HG03439 (cell line): Measurements from ENCODE around the gene TMEM256.
"Not testable (repeated sequence)": the region's sequence is repeated elsewhere in the genome, so short reads cannot be mapped to it uniquely, and the experiment has no call there.

ENCODE experiments used
- ATAC-seq: cut with Tn5 transposase; IDR thresholded peaks from one replicate; pipeline ENCODE4 v1.9.1; 2021; ENCODE audit warnings: mild to moderate bottlenecking, moderate library complexity; ENCODE audit not compliant: unreplicated experiment

The TMEM256 gene

GRCh38 chr17:7384489-7385081 is 19.3 kb downstream of the TMEM256 start:
- ATAC-seq, result no peak

DNA sequence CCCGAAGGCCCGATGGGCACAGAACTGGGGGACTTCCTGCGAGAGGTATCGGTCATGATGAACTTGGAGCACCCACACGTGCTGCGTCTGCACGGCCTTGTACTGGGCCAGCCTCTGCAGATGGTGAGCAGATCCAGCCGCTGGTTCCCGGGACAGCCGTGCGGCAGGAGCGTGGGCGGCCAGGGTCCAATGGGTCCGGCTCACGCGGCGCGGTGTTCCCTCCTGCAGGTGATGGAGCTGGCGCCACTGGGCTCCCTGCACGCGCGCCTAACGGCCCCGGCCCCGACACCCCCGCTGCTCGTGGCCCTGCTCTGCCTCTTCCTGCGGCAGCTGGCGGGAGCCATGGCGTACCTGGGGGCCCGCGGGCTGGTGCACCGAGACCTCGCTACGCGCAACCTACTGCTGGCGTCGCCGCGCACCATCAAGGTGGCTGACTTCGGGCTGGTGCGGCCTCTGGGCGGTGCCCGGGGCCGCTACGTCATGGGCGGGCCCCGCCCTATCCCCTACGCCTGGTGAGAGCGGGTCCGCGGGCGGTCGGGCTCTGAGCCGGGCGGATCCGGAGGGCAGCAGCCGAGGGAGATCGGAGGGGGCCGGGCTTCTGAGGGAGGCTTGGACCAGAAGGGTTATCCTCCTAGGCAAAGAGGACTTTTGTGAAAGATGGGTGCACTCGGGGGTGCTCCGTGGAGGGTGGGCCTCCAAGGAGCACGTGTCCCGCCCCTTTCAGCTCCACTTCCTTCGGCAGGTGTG is 20.0 kb downstream of the TMEM256 start:
- no peak for ATAC-seq

DNA sequence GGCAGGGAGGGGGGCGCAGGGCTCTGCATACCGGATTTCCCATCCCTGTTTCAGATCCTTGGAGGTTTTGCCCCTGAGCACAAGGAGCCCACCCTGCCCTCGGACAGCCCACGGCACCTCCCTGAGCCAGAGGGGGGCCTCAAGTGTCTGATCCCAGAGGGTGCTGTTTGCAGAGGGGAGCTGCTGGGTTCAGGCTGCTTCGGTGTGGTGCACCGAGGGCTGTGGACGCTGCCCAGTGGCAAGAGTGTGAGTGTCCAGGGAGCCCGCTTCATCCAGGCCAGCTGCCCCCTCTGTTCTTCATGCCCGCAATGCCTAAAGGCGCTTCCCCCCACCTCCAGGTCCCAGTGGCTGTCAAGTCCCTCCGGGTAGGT is 20.5 kb downstream of the TMEM256 start:
- no peak for ATAC-seq

- ATAC-seq, result no peak
Observed at GRCh38 chr17:7382901-7383300, 21.0 kb downstream of the TMEM256 start.

DNA sequence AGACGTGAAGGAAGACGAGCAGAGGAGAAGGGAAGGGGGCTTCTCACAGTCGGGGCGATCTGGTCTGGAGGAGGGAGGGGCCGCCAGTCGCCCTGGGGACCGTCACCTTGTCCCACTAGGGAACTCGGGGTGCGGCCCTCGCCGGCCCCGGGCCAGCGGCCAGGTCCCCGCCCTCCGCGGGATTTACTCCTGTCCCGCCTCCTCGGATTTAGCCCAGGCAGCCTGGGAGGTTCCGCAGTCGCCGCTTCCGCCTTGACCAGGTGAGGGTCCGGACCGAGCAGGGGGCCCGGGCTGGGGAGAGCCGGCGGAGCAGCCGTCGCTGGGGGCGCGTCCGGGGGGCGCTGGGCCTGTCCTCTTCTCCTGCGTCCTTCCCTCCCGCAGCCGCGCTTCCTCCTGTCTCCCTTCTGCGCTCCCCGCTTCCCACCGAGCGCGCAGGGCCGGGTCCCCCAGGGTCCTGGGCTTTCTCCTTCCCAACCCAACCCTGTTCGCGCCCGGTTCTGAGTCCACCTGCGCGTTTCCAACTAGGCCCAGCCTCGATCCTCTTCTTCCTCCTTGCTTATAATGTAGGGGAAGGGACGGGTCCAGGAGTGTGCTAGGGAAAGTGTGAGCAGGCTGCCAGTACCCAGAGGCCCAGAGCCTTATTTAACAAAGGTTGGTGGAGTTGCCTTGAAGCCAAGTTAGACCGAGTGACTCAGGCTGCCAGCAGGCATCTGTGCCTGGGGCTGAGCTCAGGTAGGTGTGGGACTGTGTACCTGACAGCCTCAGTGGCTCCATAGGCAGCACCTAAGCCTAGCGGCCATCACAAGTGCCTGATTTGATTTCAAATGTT is 22.8 kb downstream of the TMEM256 start, which contains the start of gene TNK1:
Gene TNK1, plus strand, starts transcription at position 235 of the 829 bp plus-strand sequence. CDS start 1,838 bp downstream, outside the sequence.
- no peak for ATAC-seq

DNA sequence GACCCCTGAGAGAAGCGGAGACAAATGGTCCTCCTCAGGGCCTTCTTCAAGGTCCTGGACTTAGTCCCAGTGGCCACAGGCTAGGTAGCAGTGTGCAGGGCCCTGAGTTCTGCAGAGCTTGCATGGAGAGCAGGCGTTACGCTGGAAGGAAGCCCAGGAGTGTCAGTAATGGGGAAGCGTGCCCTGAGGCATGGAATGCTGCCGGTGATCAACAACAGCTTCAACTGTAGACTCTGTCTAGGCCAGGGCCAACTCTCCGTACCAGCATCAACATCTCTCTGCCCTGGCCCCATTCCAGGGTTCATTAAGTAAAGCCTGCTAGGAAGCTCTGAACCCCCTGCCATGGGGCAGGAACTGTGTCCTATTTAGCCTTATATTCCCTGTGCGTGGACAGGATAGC is 23.6 kb downstream of the TMEM256 start:
- ATAC-seq, result no peak

DNA sequence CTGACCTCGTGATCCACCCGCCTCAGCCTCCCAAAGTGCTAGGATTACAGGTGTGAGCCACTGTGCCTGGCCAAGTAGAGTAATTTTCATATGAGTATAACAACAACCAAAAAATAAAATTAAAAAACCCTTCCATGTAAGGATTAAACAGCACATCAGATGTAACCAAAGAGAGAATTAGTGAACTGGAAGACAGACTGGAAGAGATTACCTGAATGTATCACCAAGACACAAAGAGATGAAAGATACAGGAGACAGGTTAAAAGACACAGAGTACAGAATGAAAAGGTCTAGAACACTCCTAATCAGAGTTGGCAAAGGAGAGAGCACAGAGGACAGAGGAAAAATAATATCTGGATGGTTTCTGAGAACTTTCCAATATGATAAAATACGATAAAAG is 24.8 kb downstream of the TMEM256 start:
- no peak for ATAC-seq

- no peak for ATAC-seq
Observed at GRCh38 chr17:7374353-7374752, 29.5 kb downstream of the TMEM256 start.

- no peak for ATAC-seq
Observed at GRCh38 chr17:7370853-7371252, 33.0 kb downstream of the TMEM256 start.

DNA sequence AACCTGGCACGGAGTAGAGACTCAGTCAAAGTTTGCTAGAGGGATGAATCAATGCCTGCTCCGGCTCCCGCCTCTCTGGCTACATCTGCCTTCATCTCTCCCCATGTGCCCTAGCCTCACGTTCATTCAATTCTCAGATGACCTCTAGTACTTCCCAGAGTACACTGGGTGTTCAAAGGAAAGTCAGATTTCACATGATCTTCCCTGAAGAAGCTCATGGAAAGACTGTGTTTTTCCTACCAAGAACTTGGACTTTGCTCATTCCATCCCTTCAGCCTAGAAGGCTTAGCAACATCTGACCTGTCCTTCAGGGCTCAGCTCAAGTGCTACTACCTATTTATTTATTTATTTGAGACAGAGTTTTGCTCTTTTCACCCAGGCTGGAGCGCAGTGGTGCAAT is 34.1 kb downstream of the TMEM256 start:
- no peak for ATAC-seq

DNA sequence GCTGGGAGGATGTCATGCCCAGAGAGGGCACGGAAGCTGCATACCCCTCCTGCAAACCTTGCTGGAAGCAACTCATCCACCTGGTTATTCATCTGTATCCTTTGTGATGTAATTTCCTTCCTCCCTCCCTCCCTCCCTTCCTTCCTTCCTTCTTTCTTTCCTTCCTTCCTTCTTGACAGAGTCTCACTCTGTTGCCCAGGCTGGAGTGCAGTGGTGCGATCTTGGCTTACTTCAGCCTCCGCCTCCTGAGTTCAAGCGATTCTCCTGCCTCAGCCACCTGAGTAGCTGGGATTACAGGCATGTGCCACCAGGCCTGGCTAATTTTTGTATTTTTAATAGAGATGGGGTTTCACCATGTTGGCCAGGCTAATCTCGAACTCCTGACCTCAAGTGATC is 35.3 kb downstream of the TMEM256 start:
- not testable (repeated sequence) for ATAC-seq

DNA sequence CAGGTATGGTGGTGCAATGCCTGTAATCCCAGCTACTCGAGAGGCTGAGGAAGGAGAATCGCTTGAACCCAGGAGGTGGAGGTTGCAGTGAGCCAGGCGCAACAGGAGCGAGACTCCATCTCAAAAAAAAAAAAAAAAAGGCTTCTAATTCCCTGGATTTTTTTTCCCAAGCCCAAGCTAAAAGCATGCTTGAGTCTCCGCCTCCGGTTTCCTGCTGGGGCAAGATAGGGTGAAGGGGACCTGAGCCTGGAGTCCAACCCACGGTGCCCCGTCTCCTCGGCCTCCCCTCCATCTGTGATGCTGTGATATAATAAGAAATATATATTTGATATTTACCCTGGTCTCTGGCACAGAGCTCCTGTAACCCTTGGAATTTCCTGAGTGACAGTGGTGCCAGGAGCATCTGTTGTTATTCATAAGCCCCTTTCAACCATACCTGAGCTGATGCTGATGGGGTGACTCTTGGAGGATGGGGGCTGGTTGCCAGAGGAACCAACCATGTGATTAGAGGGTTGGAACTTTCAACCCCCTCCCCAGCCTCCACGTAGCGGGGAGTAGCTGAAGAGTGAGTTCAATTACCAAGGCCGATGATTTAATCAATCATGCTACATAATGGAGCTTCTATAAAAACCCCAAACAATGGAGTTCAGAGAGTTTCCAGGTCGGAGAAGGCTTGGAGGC is 35.8 kb downstream of the TMEM256 start:
- no peak for ATAC-seq

DNA sequence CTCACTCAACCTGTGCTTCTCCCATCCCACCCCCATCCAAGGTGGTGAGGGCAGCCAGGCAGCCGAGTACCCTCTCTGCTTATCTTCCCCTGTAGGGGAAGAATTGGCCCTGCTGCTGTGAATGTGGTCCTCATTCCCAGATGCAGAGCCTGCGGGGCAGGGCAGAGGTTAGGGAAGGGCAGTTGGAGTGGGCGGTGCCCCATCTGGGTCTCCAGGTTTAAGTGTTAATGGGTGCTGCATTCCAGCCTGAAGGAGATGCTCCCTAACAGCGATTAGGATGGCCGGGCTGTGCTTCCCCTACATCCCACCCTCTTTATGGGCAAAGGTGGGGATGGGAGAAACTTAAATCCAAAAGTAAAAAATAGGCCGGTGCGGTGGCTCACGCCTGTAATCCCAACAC is 36.8 kb downstream of the TMEM256 start:
- ATAC-seq, result no peak

- ATAC-seq, result not testable (repeated sequence)
Observed at GRCh38 chr17:7365963-7366362, 37.9 kb downstream of the TMEM256 start.

DNA sequence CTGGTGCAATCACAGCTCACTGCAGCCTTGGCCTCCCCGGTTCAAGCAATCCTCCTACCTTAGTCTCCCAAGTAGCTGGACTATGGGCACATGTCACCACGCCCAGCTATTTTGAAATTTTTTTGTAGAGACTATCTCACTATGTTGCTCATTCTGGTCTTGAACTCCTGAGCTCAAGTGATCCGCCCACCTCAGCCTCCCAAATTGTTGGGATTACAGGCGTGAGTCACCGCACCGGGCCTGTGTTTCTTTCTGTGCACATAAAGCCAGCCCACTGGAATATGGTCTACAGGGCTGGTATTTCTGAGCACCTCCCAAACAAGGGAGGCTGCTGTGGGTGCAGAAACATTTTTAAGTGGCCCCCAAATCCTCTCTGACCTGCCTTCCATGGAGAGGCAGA is 40.6 kb downstream of the TMEM256 start:
- ATAC-seq, result no peak

DNA sequence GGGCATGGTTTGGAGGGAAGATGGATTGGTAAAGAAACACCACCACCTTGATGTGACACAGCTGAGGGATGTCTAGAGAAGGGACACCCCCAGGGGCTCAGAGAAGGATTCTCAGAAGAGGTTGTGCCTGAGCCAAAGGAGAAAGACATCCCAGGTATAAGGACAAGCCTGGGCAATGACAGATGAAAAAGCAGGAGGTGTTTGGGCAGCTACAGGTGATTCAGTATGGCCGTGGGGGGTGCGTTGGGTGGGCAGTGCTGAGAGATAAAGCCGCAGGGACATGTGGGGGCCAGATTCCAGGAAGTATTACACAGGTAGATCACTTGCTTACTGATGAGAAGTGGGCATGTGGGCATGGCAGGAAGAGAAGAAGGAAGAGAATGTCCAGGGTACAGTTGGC is 42.0 kb downstream of the TMEM256 start:
- ATAC-seq, result no peak

- ATAC-seq, result no peak
Observed at GRCh38 chr17:7357381-7357780, 46.5 kb downstream of the TMEM256 start.

DNA sequence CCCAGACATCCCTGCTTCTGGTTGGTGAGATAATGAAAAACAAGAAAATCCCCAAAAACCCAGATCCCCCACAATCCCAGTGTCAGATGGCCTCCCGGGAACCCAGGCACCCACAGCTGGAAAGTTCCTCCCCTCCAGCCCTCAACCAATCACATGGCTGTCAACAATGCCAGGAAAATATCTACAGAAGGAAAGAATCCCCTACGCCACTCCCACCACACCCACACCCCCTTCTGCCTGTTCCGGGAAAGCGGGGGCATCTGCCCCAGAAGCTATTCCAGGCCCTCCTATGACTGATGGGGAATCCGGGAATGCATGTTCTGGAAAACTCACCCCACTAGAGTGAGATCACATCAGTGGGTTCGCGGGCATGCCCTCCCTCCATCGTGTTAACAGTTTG is 47.1 kb downstream of the TMEM256 start:
- no peak for ATAC-seq

DNA sequence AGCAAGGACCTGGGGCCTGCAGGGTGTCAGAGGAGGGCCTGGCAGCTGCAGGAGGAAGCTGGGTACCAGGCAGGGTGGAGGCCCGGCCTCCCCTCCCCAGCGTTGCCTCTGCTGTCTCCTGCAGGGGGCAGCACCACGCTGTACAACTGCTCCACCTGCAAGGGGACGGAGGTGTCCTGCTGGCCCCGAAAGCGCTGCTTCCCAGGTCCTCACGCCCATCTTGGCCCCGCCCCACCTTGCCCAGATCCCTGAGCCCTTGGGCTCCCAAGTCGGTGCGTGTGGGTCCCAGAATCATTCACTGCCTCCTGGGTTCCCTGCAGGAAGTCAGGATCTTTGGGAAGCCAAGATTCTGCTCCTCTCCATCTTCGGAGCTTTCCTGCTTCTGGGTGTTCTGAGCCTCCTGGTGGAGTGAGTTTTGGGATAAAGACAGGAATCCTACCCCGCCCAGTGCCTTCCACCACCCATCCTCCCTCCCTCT is 47.8 kb downstream of the TMEM256 start:
- no peak for ATAC-seq

DNA sequence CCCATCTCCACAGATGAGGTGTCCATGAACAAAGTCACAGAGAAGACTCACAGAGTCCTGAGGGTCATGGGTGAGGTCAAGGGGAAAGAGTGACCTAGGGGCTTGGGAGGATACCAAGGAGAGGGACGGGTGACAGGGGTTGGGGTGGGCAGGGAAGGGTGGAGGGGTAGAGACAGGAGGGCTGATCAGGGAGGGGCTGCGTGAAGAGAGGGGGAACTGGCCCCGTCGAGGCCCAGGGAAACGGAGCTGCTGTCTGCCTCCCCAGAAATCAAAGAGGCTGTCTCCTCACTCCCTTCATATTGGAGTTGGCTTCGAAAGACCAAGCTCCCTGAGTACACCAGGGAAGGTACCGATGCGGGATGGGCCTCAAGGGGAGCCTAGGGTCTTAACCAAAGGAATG is 48.3 kb downstream of the TMEM256 start:
- no peak for ATAC-seq

GRCh38 chr17:7355053-7355452 is 48.8 kb downstream of the TMEM256 start, which contains the start of gene TMEM95:
Gene TMEM95 (plus strand): TSS chr17:7355156. CDS start chr17:7355205, 49 bp downstream.
- ATAC-seq, result no peak
